Testis (tissue), 2 donors: ENCODE results near the gene CHRNA1.

Source experiments
- CTCF ChIP-seq, 3 experiments: fragments of 450-650 bp in 2 of 3; fragments of 200-600 bp in 1 of 3; sonication (generic) in 1 of 3; IDR thresholded peaks; one replicate each; pipeline ENCODE4 v1.5.1; 2016 to 2019; ENCODE audit warnings: antibody characterized with exemption in 3 of 3, mild to moderate bottlenecking in 2 of 3, moderate library complexity in 1 of 3
- POLR2A ChIP-seq: fragments of 450-650 bp; IDR thresholded peaks from one replicate; pipeline ENCODE4 v1.6.1; 2017; ENCODE audit warnings: antibody characterized with exemption, mild to moderate bottlenecking, moderate library complexity

DNA sequence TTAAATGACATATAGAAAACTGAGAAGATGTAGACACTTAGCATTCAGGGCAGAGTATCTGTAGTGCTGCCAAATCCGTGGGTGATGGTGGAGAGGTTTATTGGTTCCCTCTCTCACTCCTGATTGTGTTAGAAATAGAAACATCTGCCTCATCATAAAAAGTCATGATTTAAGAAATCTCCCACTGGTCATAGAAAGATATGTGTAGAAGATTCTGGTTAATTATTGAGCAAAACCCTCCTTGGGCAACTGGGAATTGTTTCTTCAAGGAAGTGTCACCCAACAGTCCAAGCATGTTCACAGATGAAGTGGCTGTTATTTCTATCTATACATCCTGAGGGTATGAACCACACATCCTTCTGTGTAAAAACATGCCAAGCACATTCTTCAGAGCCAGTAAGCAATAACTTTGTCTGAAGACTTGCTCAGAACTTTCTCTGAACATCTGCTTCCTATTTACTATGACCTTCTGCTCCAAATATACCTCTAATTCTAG is 33.6 kb upstream of the CHRNA1 start:
- TF ChIP-seq CTCF (IDR thresholded peaks at IDR 0.05) (no peak), POLR2A (no peak)
